ENCODE results near the gene NAV2.

DNA sequence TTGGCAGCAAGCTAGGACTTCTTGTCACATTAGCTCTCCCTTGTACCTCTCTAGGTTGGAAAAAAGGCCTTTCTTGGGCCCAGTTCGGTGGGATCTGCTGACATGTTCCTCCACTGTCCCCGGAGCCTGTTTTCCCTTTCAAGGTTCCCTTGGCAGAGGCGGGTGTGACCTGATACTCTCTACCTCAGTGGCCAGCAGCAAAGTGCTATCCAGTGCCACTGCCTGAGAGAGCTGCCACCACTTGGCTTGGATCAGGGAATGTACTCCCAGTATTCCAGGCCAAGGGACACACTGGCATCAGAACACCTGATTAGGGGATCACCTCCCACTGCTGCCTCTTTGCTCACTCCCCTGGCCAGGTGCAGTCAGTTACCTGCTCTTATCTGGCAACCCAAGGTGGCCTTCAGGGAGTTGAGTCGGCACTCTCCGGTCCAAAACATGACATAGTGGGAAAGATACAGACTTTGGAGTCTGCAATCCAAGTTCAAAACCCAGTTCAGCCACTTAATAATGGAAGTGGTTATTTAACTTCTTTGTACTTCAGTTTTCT, 17.8 kb upstream of the NAV2 start:
- TF ChIP-seq ZFP3 (CRISPR knock-in tag; IDR thresholded peaks at IDR 0.05) (no peak), ZFP30 (CRISPR knock-in tag; IDR thresholded peaks at IDR 0.05) (no peak), OSR1 (CRISPR knock-in tag; IDR thresholded peaks at IDR 0.05) (no peak), RARB (CRISPR knock-in tag; IDR thresholded peaks at IDR 0.05) (no peak), TOX (CRISPR knock-in tag; IDR thresholded peaks at IDR 0.05; ENCODE audit: borderline replicate concordance) (no peak)
- TF ChIP-seq, protein P1, sequence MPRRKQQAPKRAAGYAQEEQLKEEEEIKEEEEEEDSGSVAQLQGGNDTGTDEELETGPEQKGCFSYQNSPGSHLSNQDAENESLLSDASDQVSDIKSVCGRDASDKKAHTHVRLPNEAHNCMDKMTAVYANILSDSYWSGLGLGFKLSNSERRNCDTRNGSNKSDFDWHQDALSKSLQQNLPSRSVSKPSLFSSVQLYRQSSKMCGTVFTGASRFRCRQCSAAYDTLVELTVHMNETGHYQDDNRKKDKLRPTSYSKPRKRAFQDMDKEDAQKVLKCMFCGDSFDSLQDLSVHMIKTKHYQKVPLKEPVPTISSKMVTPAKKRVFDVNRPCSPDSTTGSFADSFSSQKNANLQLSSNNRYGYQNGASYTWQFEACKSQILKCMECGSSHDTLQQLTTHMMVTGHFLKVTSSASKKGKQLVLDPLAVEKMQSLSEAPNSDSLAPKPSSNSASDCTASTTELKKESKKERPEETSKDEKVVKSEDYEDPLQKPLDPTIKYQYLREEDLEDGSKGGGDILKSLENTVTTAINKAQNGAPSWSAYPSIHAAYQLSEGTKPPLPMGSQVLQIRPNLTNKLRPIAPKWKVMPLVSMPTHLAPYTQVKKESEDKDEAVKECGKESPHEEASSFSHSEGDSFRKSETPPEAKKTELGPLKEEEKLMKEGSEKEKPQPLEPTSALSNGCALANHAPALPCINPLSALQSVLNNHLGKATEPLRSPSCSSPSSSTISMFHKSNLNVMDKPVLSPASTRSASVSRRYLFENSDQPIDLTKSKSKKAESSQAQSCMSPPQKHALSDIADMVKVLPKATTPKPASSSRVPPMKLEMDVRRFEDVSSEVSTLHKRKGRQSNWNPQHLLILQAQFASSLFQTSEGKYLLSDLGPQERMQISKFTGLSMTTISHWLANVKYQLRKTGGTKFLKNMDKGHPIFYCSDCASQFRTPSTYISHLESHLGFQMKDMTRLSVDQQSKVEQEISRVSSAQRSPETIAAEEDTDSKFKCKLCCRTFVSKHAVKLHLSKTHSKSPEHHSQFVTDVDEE (CRISPR knock-in tag; IDR thresholded peaks at IDR 0.05): no peak
- TF ChIP-seq, protein P2, sequence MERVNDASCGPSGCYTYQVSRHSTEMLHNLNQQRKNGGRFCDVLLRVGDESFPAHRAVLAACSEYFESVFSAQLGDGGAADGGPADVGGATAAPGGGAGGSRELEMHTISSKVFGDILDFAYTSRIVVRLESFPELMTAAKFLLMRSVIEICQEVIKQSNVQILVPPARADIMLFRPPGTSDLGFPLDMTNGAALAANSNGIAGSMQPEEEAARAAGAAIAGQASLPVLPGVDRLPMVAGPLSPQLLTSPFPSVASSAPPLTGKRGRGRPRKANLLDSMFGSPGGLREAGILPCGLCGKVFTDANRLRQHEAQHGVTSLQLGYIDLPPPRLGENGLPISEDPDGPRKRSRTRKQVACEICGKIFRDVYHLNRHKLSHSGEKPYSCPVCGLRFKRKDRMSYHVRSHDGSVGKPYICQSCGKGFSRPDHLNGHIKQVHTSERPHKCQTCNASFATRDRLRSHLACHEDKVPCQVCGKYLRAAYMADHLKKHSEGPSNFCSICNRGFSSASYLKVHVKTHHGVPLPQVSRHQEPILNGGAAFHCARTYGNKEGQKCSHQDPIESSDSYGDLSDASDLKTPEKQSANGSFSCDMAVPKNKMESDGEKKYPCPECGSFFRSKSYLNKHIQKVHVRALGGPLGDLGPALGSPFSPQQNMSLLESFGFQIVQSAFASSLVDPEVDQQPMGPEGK (CRISPR knock-in tag; IDR thresholded peaks at IDR 0.05; ENCODE audit: borderline replicate concordance): no peak

Measured in SK-N-SH treated with all-trans-retinoic acid at 6 μM for 48 hours (cell line).